ENCODE results near the gene BUD31.

DNA sequence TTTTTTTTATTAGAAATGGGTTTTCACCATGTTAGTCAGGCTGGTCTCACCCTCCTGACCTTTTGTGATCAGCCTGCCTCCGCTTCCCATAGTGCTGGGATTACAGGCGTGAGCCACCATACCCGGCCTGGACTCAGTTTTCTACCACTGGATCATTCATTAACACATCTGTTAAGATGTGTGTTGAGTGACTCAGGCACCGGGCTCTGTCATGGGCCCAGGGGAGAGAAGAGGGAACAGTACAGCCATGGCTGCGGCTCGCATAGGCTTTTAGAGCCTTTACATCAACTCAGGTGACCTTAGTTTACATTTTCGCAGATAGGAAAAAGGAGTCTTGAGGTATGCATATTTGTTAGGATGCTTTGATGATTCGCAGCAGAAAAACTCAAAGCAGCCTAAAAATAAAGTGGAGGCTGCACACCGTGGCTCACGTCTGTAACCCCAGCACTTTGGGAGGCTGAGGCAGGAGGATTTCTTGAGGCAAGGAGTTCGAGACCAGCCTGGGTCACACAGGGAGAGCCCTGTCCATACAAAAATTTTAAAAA is 37.3 kb upstream of the BUD31 start:
- TF ChIP-seq, protein P1, sequence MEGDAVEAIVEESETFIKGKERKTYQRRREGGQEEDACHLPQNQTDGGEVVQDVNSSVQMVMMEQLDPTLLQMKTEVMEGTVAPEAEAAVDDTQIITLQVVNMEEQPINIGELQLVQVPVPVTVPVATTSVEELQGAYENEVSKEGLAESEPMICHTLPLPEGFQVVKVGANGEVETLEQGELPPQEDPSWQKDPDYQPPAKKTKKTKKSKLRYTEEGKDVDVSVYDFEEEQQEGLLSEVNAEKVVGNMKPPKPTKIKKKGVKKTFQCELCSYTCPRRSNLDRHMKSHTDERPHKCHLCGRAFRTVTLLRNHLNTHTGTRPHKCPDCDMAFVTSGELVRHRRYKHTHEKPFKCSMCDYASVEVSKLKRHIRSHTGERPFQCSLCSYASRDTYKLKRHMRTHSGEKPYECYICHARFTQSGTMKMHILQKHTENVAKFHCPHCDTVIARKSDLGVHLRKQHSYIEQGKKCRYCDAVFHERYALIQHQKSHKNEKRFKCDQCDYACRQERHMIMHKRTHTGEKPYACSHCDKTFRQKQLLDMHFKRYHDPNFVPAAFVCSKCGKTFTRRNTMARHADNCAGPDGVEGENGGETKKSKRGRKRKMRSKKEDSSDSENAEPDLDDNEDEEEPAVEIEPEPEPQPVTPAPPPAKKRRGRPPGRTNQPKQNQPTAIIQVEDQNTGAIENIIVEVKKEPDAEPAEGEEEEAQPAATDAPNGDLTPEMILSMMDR (IDR thresholded peaks at IDR 0.05 in 2 of 3, conservative IDR thresholded peaks at IDR 0.05 in 1 of 3; ENCODE audit: insufficient read depth in 2 of 3, low read depth in 1 of 3, low read length in 3 of 3), result no peak
- no peak for TF ChIP-seq NRF1 (conservative IDR thresholded peaks at IDR 0.05 in 1 of 2, IDR thresholded peaks at IDR 0.05 in 1 of 2)
- no peak for TF ChIP-seq HLTF (IDR thresholded peaks at IDR 0.05)
- no peak for TF ChIP-seq USF1 (CRISPR knock-in tag; IDR thresholded peaks at IDR 0.05)
- no peak for TF ChIP-seq SREBF2 (CRISPR knock-in tag; IDR thresholded peaks at IDR 0.05)
